Colonic mucosa (tissue), 4 donors: ENCODE measurements around the gene ITGA6. TPM values are rescaled to one million over a fixed set of nuclear protein-coding genes. Genes with fewer than 3 reads are reported as not detected.
A peak's percentile ranks its signal among the peaks of the same experiment; 100 is the strongest.

ENCODE experiments used
- DNase-seq: peaks from one replicate; pipeline ENCODE4 v3.0.0-alpha.2; 2020
- H3K27ac ChIP-seq: fragments of 200-600 bp; one replicate; pipeline ENCODE4 v1.8.0; 2021
- H3K27me3 ChIP-seq: fragments of 200-600 bp; one replicate; pipeline ENCODE4 v1.8.0; 2021
- H3K36me3 ChIP-seq: fragments of 200-600 bp; one replicate; pipeline ENCODE4 v1.8.0; 2021
- H3K4me1 ChIP-seq: fragments of 200-600 bp; one replicate; pipeline ENCODE4 v1.8.0; 2021; ENCODE audit warnings: mild to moderate bottlenecking
- H3K4me3 ChIP-seq: fragments of 200-600 bp; one replicate; pipeline ENCODE4 v1.8.0; 2021
- H3K9ac ChIP-seq, 2 donors: one replicate each; pipeline ENCODE4 v1.7.0; 2013; ENCODE audit warnings: control low read depth in 2 of 2, low read depth in 2 of 2, low read length in 2 of 2
- H3K9me3 ChIP-seq: fragments of 200-600 bp; one replicate; pipeline ENCODE4 v1.8.0; 2021
- CTCF ChIP-seq: fragments of 200-600 bp; IDR thresholded peaks from one replicate; pipeline ENCODE4 v1.8.0; 2022; ENCODE audit warnings: antibody characterized with exemption, mild to moderate bottlenecking
- intact Hi-C: fragments of 100-400 bp; cut with DNase I; formaldehyde crosslinking; loops from one replicate; pipeline ENCODE4 v1.14.1; 2022
- total RNA-seq, 2 donors: library from RNA; stranded (reverse); fragmentation: NEBNext Ultra II Directional in 1 of 2; extraction: Animal tissue kit (Norgen Biotek cat#: 25700) in 1 of 2; gene quantifications; one replicate each; pipeline ENCODE4 v1.2.1, GENCODE V29; 2021
- donor health status: healthy.
- donor health status: DM: no; HTN: no; CAD: no.
- donor health status: DM: no; HTN: no; CAD: no.

ITGA6 gene
- total RNA-seq, 2 donors from 2014 or later, result 174 to 186 TPM

- Histone ChIP-seq H3K27ac (no peak overlapping the region), H3K4me3 (no peak overlapping the region), H3K27me3 (no peaks in the 10 kb centered on the region), H3K36me3 (no peaks in the 10 kb centered on the region), H3K4me1 (peaks cover 19% of the 10 kb centered on the region), H3K9ac (no peak overlapping the region), H3K9me3 (no peaks in the 10 kb centered on the region)
- no peak for TF ChIP-seq CTCF
- intact Hi-C loops, result no loop called here
- no peak for DNase-seq
Observed at GRCh38 chr2:172435606-172435911, 8.2 kb downstream of the ITGA6 start.

GRCh38 chr2:172436889-172437288, 9.5 kb downstream of the ITGA6 start:
- intact Hi-C loops, result no loop called here
- Histone ChIP-seq H3K36me3 (no peaks in the 10 kb centered on the region), H3K9ac (no peak overlapping the region), H3K4me3 (no peak overlapping the region), H3K27me3 (no peaks in the 10 kb centered on the region), H3K27ac (no peak overlapping the region), H3K4me1 (peaks cover 19% of the 10 kb centered on the region), H3K9me3 (no peaks in the 10 kb centered on the region)
- DNase-seq, result no peak
- no peak for TF ChIP-seq CTCF

- H3K36me3 ChIP-seq, result no peaks in the 10 kb centered on the region
- H3K4me3 ChIP-seq, result no peak overlapping the region
- peaks cover 19% of the 10 kb centered on the region for H3K4me1 ChIP-seq
- no peak for DNase-seq
- no peak for TF ChIP-seq CTCF
- intact Hi-C loops, result no loop called here
- no peak overlapping the region for H3K9ac ChIP-seq
- H3K27me3 ChIP-seq, result no peaks in the 10 kb centered on the region
- H3K27ac ChIP-seq, result peak overlapping the region; percentile 87
- H3K9me3 ChIP-seq, result no peaks in the 10 kb centered on the region
Observed at GRCh38 chr2:172437419-172438341, 10.3 kb downstream of the ITGA6 start.

- no peaks in the 10 kb centered on the region for H3K9me3 ChIP-seq
- peak overlapping the region in 1 of 2 donors; percentile 64 for H3K9ac ChIP-seq
- intact Hi-C loops, result no loop called here
- TF ChIP-seq CTCF, result no peak
- peak; percentile 80 for DNase-seq
- H3K27ac ChIP-seq, result peak overlapping the region; percentile 87
- no peak overlapping the region for H3K4me3 ChIP-seq
- no peaks in the 10 kb centered on the region for H3K27me3 ChIP-seq
- no peaks in the 10 kb centered on the region for H3K36me3 ChIP-seq
- H3K4me1 ChIP-seq, result peaks cover 16% of the 10 kb centered on the region
Observed at GRCh38 chr2:172438741-172439508, 11.5 kb downstream of the ITGA6 start.

GRCh38 chr2:172439509-172439860, 12.1 kb downstream of the ITGA6 start:
- Histone ChIP-seq H3K4me1 (peaks cover 10% of the 10 kb centered on the region), H3K9ac (peak overlapping the region; percentile 17 to 64), H3K4me3 (no peak overlapping the region), H3K9me3 (no peaks in the 10 kb centered on the region), H3K27me3 (no peaks in the 10 kb centered on the region), H3K36me3 (no peaks in the 10 kb centered on the region), H3K27ac (peak overlapping the region; percentile 87)
- intact Hi-C loops, result no loop called here
- TF ChIP-seq CTCF, result no peak
- no peak for DNase-seq
